Activated CD4-positive, alpha-beta T cell treated with anti-CD3 and anti-CD28 coated beads, Interleukin-2, Interleukin-4, amounts not matched to agents 100 ng/mL and 50 ng/mL, durations not matched to agents 16 hours and 8 hours (primary cell): ENCODE data around the gene GPR15.
A peak's percentile ranks its signal among the peaks of the same experiment; 100 is the strongest.
"Not testable (repeated sequence)": the region's sequence is repeated elsewhere in the genome, so short reads cannot be mapped to it uniquely, and the experiment has no call there.

ENCODE experiments used
- DNase-seq: peaks from one replicate; pipeline ENCODE4 v3.0.0-alpha.2; 2020; ENCODE audit warnings: low spot score

The GPR15 gene

DNA sequence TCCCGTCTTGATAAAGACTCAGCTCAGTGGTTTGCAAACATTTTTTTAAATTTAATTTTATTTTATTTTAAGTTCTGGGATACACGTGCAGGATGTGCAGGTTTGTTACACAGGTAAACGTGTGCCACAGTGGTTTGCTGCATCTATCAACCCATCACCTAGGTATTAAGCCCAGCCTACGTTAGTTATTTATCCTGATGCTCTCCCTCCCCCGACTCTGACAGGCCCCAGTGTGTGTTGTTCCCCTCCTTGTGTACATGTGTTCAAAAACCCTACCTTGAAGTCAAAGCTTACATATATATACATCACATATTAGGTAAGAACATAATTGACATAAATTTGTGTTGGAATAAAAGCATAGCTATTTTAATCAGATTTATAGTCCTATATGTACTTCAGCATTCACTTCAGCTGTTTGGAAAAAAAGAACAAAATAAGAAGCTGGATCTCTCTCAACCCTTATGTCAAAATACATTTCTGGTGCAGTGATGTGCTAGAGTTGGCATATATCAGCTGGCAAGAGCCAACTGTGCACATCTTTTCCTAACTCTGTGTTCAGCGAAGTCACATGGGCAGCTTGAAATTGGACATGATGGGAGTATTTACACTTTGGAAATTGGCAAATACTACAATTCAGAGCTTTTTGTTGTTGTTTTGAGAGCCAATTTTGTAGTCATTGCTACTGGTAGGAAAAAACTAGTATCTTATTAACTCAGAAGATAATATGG lies 26.5 kb downstream of the GPR15 start:
- DNase-seq, result no peak

DNA sequence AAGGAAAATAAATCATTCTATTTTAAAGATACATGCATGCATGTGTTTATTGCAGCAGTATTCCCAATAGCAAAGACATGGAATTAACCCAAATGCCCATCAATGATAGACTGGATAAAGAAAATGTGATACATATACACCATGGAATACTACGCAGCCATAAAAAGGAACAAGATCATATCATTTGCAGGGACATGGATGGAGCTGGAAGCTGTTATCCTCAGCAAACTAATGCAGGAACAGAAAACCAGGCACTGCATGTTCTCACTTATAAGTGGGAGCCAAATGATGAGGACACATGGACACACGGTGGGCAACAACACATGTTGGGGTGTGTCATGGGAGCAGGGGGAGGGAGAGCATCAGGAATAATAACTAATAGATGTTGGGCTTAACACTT lies 28.0 kb downstream of the GPR15 start:
- not testable (repeated sequence) for DNase-seq

DNA sequence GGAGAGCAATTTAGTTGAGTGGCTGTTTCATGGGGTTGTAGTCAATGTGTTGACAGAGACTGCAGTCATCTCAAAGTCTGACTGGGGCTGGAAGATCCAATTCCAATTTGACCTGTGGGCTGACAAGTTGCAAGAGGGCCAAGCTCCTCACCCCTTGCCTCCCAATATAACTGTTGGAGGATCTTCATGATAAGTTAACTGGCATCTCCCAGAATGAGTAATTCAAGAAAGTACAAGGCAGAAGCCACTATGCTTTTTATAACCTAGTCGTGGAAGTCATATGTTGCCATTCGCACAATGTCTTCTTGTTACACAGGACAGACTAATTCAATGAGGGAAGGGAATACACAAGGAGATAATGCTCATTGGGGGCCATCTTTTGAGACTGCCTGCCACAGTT lies 29.1 kb downstream of the GPR15 start:
- peak; percentile 73 for DNase-seq

DNA sequence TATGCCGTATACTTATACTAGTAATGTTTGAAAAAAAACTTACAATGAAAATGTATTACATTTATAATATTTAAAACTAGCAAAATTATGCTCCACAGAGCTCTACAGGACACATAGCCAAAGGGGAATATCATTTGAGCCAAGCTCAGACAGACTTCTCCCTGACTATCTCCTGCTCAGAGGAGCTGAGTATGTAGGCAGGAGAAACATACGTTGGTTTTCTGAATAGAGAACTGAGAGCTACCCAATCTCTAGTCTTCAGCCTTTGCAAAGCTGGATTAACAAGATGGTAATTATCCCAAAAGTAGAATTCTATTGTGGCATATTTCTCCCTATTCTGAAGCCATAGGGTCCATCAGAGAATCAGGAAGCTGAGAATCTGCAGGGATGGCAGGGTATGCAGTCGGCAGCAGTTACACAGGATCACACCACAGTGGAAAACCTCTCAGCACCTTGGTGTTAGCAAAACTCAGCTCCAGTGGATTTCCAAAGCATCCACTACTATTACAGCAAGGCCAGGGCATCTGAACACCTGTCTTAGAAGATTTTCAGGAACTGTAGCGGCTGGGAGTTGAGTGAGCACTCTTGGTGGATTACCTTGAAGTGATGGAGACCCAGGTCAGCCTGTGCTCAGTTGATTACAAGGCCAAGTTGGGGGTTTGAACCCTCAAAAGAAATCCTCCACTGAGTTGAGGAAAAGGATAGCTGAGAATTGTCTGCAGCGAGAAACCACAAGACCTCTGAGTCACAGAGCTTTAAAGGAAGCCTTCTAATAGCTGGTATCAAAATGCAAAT lies 30.1 kb downstream of the GPR15 start:
- peak; percentile 62 for DNase-seq

DNA sequence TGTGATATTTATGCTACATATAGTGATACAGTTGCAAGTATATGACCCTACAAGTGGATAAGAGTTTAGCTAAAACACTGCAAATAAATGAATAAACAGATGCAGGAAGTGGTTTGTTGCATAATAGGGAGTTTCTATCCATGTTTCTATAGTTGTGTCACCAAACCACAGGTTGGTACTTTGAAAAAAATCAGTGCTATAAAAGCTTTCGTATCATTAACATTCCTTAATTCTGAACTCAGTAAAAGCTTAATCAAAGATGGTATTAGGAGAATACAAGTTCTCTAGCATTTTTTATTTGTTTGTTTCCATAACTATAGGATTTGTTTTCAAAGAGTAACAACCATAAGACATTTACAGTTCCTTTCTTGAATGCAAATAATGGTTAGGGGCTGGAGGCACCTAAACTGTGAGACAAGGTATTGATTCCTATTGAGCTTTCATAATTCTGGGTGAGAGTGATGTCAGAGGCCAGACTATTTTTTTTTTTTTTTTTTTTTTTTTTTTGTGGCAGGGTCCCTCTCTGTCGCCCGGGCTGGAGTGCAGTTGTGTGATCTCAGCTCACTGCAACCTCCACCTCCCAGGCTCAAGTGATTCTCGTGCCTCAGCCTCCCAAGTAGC lies 32.0 kb downstream of the GPR15 start:
- DNase-seq, result peak; percentile 75

DNA sequence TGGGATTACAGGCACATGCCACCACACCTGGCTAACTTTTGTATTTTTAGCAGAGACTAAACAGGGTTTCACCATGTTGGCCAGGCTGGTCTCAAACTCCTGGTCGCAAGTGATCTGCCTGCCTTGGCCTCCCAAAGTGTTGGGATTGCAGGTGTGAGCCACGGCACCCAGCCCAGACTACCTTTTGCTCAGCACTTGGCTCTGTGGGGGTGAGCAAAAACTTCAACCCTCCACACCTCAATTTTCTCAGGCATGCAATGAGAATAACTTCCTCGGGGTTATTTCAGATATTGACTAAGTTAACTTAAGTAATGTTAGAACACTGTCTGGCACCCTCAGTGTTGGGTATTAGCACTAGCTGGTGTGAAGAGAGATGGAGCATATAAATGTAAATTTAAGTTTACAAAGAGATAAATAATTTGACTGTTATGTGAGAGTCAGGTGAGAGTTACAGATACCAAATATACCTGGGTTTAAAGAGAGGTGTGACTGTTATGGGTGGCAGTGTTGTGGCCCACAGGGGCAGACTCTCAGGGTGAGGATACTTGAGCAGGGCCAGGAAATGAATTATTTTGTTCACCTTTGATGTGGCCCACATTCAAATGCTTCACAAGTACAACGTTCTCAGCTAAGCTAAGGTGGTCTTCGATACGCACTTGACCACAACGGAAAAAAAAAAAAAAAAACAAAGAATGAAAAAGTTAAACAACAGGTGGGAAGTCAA lies 32.7 kb downstream of the GPR15 start:
- no peak for DNase-seq

DNA sequence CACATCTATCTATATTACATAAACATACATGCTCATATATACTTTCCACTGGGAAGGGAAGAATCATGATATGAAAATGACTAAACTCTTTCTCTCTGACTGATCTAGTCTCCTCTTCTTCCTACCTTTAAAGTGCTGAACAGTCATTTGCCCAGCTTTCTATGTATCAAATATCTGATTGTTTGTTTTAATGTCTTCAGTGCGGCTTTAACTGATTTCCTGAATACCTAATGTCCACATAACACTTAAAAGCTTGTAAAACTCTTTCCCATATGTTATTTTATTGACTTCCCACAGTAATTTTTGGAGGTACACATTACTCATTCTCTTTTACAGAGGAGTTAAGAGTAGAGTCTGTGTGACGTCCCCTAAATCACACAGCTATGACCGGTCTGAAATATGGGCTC lies 33.5 kb downstream of the GPR15 start:
- peak; percentile 77 for DNase-seq

DNA sequence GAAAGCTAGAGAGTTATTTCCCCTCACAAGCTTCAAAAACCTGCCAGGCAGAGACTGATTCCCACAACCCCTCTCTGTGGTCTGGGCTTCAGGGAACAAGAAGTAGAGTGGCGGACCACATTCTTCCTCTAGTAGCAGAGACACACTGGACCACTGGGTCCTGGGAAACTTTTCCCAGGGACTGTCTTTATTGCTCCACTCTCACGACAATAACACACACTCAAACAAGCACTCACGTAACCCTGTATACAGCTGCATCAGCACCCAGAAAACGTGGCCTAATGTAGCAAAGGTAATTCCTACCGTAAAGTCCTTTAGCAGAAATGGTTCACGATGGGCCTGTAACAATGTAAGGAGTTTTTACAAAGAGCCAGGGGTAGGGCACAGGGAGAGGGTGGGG lies 34.1 kb downstream of the GPR15 start:
- no peak for DNase-seq

DNA sequence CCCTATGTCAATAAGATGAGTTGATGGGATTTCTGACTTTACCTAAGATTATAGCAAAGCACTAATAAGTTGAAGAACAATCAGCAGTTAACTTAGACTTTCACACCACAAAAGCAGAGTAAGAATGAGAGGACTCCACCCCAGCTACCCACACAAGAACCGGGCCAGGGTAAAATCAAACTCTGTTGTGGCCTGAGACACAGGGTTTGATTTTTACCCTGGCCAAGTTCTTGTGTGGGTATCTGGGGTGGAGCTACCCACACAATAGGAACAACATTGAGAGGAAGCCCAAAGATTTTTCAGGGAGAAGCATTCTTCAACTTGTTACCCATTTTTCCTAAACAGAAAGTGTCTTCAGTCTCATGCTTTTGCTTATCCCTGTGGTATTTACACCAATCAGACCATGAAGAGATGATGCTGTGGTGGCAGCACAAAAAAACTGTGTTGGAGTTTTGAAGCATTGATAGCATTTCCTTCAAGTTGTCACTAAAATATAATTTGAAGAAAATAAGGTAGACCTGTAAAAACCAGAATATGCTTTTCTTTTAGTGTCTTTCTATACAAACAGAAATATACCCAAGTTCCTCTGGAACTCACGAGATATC lies 36.0 kb downstream of the GPR15 start:
- DNase-seq, result peak; percentile 67

DNA sequence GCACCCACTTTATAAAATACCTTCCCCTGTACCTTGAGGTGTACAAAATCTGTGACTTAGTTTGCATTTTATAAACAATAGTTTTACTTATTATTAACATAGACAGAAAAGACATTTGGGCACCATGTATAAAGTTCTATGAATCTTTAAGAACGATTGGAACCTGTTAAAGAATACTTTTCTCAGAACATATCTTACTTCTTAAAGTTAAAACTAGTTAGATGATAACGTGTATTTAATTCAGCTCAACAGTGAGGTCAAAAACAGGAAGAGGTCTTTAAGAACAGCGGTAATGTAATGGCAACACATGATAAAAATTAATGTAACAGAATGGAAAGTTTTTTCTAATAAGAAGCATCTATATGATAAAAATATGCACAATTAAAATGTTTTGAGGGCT lies 36.6 kb downstream of the GPR15 start:
- DNase-seq, result no peak

DNA sequence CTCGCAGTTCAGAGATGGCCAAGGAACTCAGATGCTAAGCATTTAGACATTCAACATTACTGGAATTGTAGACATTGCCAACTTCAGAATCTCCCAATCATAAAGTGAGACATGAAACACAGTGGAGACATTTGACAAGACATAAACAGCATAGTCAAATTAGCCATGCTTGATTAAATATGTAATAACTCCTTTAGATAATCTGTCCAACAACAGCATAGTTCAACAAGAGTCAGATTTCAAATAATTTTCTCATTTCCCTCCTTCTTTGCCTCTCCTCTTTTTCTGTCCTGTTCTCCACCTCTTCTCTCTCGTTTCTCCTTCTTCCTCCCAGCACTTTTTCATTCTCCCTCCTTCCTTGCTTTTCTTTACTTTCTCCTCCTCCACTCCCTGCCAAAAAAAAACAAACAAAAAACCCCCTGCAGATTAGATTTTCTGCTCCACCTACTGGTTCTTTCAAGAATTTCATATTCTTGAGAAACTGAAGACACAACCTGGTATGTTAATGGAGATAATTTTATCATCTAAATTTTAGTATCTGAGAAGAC lies 41.5 kb downstream of the GPR15 start:
- DNase-seq, result no peak

DNA sequence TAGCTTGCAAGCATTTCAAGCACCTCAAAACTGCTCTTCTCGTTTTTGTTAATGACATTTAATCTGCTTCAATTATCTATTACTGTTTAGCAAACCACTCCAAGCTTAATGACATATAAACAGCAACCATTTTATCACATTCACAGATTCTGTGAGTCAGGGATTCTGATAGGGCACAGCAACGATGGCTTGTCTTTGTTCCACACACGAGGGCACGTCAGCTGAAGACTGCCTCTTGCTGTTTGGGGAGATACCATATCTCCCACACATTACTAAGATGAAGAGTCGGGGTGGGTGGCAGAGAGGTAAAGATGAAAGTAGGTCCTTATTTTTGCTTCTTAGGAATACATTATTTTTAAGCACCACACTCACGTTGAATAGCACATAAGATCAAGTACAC lies 42.4 kb downstream of the GPR15 start:
- DNase-seq, result no peak

DNA sequence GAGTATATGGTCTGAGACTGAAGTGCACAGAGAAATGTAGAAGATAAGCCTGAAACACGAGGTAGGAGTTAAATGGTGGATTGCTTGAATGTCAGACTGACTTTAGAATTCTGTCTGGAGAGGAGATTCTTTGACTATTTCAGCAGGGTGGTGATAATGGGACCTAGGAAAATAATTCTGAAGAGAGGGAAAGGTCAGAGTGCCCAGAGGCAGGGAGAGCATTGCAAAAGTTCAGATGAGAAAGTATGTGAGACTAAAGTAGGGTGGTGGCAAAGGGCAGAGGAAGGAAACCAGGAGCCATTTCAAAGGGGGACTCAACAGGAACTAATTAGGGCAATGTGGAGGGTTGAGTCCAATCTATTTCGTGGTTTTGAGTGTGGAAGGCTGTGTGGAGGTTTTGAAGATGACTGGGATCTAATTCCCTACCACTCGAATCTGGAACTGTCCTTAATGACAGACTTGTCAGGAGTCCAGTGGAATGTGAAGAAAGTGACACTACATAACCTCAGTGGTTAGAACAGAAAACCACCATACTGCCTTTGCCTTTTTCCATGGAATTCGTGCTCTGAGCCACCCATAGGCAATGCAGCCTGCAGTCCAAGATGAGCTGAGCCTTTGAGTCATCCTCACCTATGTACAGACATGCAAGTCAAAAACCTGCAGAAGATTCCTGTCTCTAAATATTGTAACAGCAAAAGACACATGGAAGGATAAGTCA lies 45.6 kb downstream of the GPR15 start:
- no peak for DNase-seq

DNA sequence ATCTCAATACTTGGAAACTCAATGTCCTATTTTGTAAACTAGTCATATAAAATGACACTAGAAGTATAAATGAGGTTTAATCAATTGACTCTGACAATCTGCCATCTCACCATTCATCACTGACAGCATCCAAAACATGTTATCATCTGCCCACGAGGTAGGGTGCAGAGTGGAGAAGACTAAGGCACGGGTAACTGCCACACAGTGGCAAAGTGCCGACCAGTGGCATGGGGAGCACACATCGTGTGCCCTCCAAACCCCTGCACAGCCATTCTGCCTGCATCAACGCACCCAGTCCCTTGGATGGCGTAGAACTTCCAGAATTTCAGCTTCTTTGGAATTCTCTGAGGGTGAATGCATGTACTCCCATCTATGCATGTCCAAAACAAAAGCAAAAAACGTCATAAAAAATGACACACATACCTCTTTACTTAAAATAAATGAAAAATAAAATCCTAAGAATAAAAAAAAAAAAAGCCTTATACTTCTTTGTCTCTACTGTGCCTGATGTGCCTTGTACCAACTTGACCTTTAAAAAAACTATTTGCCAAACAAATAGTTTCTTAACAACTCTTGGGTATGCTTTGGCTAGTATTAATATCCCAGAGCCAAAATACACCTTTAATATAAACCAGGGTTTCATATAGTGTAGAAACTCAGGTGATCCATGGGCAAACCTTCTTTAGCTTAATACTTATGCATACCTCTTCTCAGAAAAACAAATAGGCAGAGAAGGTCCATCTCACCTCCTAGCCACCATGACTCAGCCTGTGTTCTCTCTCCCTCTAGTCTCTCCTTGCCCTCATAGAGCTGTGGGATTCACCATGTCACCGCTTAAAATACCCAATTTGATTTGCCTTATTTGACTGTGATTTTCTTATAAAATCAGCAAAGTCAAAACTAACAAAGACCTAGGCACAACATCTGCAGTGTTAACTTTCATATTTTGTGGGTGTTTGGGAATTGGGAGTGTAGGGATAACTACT lies 48.9 kb downstream of the GPR15 start:
- DNase-seq, result no peak

DNA sequence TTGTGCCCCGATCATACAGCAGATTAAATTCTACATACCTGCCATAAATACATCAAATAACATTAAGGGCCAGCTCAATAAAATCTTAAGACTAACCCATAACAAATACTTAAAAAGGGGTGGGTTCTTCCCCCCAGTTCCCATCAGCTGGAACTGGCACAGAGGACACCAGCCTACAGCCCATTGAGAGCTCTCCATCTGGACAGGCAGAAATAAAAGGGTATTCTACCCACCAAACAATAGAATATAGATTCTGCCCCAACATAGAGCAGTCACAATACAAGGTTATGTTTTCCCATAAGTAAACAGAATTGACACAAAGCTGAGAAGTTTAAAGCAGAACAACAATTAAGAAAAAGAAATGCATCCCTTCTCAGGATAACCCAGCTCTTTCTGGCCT lies 49.7 kb downstream of the GPR15 start:
- DNase-seq, result no peak

DNA sequence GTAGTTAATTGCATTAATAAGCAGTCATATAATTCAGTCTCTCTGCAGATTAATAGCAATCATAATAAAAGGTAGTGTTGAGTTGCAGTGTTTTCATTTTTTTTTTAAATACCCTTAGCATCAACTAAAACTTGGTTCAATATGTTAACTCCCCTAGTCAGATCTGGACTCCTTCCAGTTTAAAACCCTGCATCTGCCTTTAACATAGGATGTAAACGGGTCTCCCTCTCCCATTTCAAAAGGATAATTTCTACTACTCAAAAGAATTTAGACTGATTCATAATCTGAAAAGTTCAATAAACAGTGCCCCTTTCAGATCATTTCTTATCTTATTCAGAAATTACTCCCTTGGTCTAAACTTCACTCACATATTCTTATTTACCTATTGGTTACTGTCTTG lies 50.3 kb downstream of the GPR15 start:
- no peak for DNase-seq

DNA sequence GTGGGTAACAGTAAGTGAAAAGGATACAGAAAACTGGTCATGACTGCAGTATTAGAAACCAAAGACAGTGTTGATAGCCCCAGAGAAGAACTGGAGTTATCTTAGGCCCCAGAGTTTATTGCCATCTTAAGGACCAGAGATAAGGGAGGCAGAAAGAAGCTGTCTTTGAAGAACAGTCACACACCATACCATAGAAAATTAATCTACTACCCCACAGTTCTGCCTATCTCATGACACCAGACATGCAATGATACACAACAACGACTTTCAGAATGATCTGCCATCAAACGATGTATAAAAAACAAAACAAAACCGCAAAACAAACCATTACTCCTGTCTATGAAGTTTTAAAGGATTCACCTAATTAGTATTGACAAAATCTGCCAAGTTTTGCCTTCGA lies 52.0 kb downstream of the GPR15 start:
- no peak for DNase-seq
